Nephron (organoid): ENCODE results near the gene FTSJ3.
"Not testable (repeated sequence)": the region's sequence is repeated elsewhere in the genome, so short reads cannot be mapped to it uniquely, and the experiment has no call there.

Source experiments
- H3K27ac Mint-ChIP-seq, 3 experiments: 2 replicates each; pipeline ENCODE4 v1.8.0; 2020; ENCODE audit warnings: mixed read lengths in 3 of 3, mild to moderate bottlenecking in 2 of 3, moderate library complexity in 1 of 3
- H3K27me3 Mint-ChIP-seq: 2 replicates; pipeline ENCODE4 v1.8.0; 2021; ENCODE audit warnings: low read depth, mild to moderate bottlenecking, moderate library complexity, mixed read lengths
- H3K36me3 Mint-ChIP-seq: 2 replicates; pipeline ENCODE4 v1.8.0; 2020; ENCODE audit warnings: low read depth, mixed read lengths
- H3K4me1 Mint-ChIP-seq: 2 replicates; pipeline ENCODE4 v1.8.0; 2020; ENCODE audit warnings: mixed read lengths
- H3K4me3 Mint-ChIP-seq, 3 experiments: 2 replicates each; pipeline ENCODE4 v1.8.0; 2020; ENCODE audit warnings: mild to moderate bottlenecking in 3 of 3, mixed read lengths in 3 of 3, moderate library complexity in 2 of 3
- H3K9me3 Mint-ChIP-seq: 2 replicates; pipeline ENCODE4 v1.8.0; 2020; ENCODE audit warnings: mixed read lengths
- TF ChIP-seq, protein P1 (sequence below), 3 experiments: fragments of 200-600 bp; sonication (generic); IDR thresholded peaks; one replicate each; pipeline ENCODE4 v1.5.0; 2021; ENCODE audit warnings: antibody characterized with exemption in 3 of 3; ENCODE audit not compliant: unreplicated experiment in 3 of 3

The FTSJ3 gene, protein sequence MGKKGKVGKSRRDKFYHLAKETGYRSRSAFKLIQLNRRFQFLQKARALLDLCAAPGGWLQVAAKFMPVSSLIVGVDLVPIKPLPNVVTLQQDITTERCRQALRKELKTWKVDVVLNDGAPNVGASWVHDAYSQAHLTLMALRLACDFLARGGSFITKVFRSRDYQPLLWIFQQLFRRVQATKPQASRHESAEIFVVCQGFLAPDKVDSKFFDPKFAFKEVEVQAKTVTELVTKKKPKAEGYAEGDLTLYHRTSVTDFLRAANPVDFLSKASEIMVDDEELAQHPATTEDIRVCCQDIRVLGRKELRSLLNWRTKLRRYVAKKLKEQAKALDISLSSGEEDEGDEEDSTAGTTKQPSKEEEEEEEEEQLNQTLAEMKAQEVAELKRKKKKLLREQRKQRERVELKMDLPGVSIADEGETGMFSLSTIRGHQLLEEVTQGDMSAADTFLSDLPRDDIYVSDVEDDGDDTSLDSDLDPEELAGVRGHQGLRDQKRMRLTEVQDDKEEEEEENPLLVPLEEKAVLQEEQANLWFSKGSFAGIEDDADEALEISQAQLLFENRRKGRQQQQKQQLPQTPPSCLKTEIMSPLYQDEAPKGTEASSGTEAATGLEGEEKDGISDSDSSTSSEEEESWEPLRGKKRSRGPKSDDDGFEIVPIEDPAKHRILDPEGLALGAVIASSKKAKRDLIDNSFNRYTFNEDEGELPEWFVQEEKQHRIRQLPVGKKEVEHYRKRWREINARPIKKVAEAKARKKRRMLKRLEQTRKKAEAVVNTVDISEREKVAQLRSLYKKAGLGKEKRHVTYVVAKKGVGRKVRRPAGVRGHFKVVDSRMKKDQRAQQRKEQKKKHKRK

DNA sequence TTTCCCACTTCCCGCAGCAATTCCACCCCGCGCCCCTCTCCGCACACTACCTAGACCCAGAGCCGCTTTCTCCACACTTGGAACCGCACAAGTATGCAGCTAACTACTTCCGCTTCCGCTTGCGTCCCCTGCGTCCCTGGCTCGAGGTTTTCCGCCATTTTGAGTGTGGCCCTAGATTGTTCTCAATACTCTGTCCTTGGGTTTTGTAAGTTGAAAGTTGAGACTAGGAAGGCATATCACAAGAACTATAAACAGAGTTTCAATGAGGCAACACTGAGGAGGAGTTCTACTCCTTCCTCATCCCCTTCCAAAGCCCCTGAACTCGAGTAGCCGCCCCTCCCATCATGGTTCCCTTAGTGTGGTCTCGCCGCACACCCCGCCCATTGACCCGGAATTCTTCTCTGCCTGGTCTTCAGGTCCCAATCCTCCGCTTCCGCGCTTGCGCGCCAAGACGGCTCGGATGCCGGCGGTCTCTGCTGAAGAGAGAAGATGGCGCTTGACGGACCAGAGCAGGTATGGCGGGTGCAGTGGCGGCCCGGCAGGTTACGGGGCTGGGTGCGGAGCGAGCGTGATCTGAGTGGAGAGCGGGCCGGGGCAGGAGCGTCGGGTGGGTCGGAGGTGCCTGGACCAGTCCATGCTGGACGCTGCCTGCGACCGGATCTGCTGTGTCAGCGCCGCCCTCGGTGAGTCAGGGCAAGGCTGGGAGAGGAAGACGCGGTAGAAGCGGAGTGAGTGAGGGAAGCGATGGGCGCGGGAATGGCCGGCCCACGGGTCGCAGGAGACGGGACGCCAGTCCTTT is at the start of gene FTSJ3, which contains the start of gene PSMC5:
Gene FTSJ3 (minus strand): TSS at position 662 of the 799 bp plus-strand sequence. CDS start 761 bp downstream, outside the sequence.
Gene PSMC5 (plus strand): TSS at position 430 of the 799 bp plus-strand sequence. CDS start 60 bp downstream, at position 490.
- Mint-ChIP-seq H3K4me3 (peak within 1 kb of the TSS; percentile 92 to 97 (median 94)), H3K9me3 (no peaks in the 10 kb centered on the region), H3K4me1 (peaks cover 32% of the 10 kb centered on the region), H3K27ac (peak within 1 kb of the TSS; percentile 100), H3K27me3 (no peaks in the 10 kb centered on the region), H3K36me3 (peaks cover 82% of the 10 kb centered on the region)
- TF ChIP-seq, protein P1, sequence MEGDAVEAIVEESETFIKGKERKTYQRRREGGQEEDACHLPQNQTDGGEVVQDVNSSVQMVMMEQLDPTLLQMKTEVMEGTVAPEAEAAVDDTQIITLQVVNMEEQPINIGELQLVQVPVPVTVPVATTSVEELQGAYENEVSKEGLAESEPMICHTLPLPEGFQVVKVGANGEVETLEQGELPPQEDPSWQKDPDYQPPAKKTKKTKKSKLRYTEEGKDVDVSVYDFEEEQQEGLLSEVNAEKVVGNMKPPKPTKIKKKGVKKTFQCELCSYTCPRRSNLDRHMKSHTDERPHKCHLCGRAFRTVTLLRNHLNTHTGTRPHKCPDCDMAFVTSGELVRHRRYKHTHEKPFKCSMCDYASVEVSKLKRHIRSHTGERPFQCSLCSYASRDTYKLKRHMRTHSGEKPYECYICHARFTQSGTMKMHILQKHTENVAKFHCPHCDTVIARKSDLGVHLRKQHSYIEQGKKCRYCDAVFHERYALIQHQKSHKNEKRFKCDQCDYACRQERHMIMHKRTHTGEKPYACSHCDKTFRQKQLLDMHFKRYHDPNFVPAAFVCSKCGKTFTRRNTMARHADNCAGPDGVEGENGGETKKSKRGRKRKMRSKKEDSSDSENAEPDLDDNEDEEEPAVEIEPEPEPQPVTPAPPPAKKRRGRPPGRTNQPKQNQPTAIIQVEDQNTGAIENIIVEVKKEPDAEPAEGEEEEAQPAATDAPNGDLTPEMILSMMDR (IDR thresholded peaks at IDR 0.05; ENCODE audit: unreplicated experiment in 3 of 3): peak; percentile 59 to 64 (median 61)

- not testable (repeated sequence) for H3K4me1 Mint-ChIP-seq, H3K27ac Mint-ChIP-seq, H3K4me3 Mint-ChIP-seq, H3K36me3 Mint-ChIP-seq, H3K9me3 Mint-ChIP-seq
- peaks cover 16% of the 10 kb centered on the region for H3K27me3 Mint-ChIP-seq
These were observed 47.2 kb upstream of the FTSJ3 start for GRCh38 chr17:63874693-63875092.

GRCh38 chr17:63874061-63874626 is 46.7 kb upstream of the FTSJ3 start:
- H3K4me3 Mint-ChIP-seq, H3K27ac Mint-ChIP-seq, H3K4me1 Mint-ChIP-seq, H3K9me3 Mint-ChIP-seq, H3K36me3 Mint-ChIP-seq: not testable (repeated sequence)
- peaks cover 16% of the 10 kb centered on the region for H3K27me3 Mint-ChIP-seq

GRCh38 chr17:63873577-63873976 is 46.1 kb upstream of the FTSJ3 start, which contains the start of gene CSH2:
CSH2 (minus strand) TSS chr17:63873677; CDS start chr17:63873614, 63 bp downstream.
- H3K27me3 Mint-ChIP-seq: peaks cover 12% of the 10 kb centered on the region
- not testable (repeated sequence) for H3K4me3 Mint-ChIP-seq, H3K9me3 Mint-ChIP-seq, H3K4me1 Mint-ChIP-seq, H3K36me3 Mint-ChIP-seq, H3K27ac Mint-ChIP-seq

- not testable (repeated sequence) for H3K27ac Mint-ChIP-seq, H3K4me3 Mint-ChIP-seq
These were observed 44.3 kb upstream of the FTSJ3 start for GRCh38 chr17:63871646-63872365.

DNA sequence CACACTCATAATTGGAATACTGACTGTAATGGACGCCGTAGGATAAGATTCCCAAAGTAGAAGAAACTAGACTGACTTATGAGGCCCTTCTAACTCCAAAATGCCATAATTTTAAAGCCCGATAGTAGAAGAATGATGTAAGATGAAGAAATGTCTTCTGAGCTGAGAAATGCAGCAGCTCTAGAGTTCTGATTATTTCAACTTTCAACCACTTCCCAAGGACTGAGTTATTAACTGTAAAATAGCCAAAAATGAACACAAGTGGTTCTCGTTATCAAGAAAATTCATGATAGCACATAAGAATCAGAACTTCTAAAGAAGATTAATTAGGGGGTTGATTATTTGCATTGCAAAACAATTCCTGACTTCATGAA is 42.8 kb upstream of the FTSJ3 start:
- not testable (repeated sequence) for H3K9me3 Mint-ChIP-seq, H3K36me3 Mint-ChIP-seq, H3K27me3 Mint-ChIP-seq, H3K4me3 Mint-ChIP-seq, H3K27ac Mint-ChIP-seq, H3K4me1 Mint-ChIP-seq

More at GRCh38 chr17:63871646-63872365, 44.3 kb upstream of the FTSJ3 start:
- H3K36me3 Mint-ChIP-seq, H3K4me1 Mint-ChIP-seq, H3K27me3 Mint-ChIP-seq, H3K9me3 Mint-ChIP-seq: not testable (repeated sequence)

DNA sequence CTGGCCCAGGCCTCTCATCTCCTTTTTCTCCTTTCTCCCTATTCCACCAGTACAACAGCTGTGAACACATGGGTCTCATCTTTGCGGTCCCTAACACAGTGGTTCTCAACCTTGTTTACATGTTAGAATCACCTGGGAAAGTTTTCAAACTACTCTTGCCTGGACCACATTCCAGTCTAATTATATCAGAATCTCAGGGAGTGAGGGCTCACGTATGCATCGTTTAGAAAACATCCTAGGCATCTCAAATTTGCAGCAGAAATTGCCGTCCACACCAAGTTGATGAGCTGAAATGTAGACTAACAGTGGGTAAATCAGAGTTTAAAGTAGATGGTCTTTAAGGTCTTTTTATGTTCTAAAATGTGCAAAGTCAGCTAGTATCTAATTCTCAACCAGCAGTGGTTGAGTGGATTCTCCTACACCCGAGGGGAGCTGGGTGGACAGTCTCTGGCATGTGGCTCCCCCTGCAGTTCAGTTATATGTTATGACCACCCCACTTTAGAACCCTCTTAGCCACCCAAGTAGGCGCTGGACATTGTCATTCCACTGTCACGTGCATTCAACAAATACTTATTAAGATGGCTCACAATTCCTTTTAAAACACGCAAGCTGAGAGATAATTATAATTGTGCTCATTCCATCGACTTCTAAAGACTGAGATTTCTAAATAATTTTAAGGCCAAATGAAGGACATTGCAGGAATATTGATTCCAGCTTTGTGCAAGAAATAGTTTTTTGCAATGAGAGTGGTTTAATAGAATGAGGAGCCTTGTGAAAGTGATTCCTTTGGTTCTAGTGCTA is 42.2 kb upstream of the FTSJ3 start:
- not testable (repeated sequence) for H3K27ac Mint-ChIP-seq, H3K36me3 Mint-ChIP-seq, H3K4me3 Mint-ChIP-seq, H3K9me3 Mint-ChIP-seq, H3K27me3 Mint-ChIP-seq, H3K4me1 Mint-ChIP-seq

GRCh38 chr17:63866625-63867024 is 39.2 kb upstream of the FTSJ3 start:
- H3K27me3 Mint-ChIP-seq, H3K9me3 Mint-ChIP-seq, H3K4me1 Mint-ChIP-seq, H3K36me3 Mint-ChIP-seq, H3K4me3 Mint-ChIP-seq, H3K27ac Mint-ChIP-seq: not testable (repeated sequence)
